Ovary (tissue), 9 donors: Measurements from ENCODE around the gene DPH6. TPM values are rescaled to one million over a fixed set of nuclear protein-coding genes. Genes with fewer than 3 reads are reported as not detected.

Experiments used
- DNase-seq, 5 donors: peaks; one replicate each; pipeline ENCODE4 v3.0.0-alpha.2; 2019 to 2020
- H3K27ac ChIP-seq, 2 donors: fragments of 200-600 bp; one replicate each; pipeline versions ENCODE4 v1.5.1 to v1.8.0; 2019 to 2022
- H3K27me3 ChIP-seq: fragments of 200-600 bp; one replicate; pipeline ENCODE4 v1.8.0; 2022
- H3K36me3 ChIP-seq: fragments of 200-600 bp; sonication (generic); one replicate; pipeline ENCODE4 v1.5.1; 2019
- H3K4me1 ChIP-seq: one replicate; pipeline ENCODE4 v1.8.1; 2013; ENCODE audit warnings: mild to moderate bottlenecking, moderate library complexity; ENCODE audit not compliant: insufficient read depth
- H3K4me3 ChIP-seq: fragments of 200-600 bp; sonication (generic); one replicate; pipeline ENCODE4 v1.5.1; 2017
- H3K9me3 ChIP-seq, 2 donors: fragments of 200-600 bp in 1 of 2; sonication (generic) in 1 of 2; one replicate each; pipeline versions ENCODE4 v1.5.1 to v1.8.1; 2013 to 2019; ENCODE audit warnings: mild to moderate bottlenecking in 1 of 2, moderate library complexity in 1 of 2
- EP300 ChIP-seq: sonication (generic); formaldehyde crosslinking; IDR thresholded peaks from one replicate; pipeline ENCODE4 v1.6.1; 2017; ENCODE audit warnings: antibody characterized with exemption
- POLR2A ChIP-seq: fragments of 450-650 bp; IDR thresholded peaks from one replicate; pipeline ENCODE4 v1.6.1; 2017; ENCODE audit warnings: antibody characterized with exemption, mild to moderate bottlenecking, moderate library complexity
- WGBS, 3 donors: extraction: QIAGEN DNeasy Blood & Tissue Kit in 1 of 3; methylation state at CpG; one replicate each; pipeline versions ENCODE4 v1.1.5 to v1.1.7; 2013 to 2017; 5-methylcytosine and 5-hydroxymethylcytosine counted together
- intact Hi-C, 4 donors: fragments of 100-400 bp; cut with DNase I; formaldehyde crosslinking; loops; one replicate each; pipeline versions ENCODE4 v1.11.0 to v1.15.1; 2022 to 2023
- polyA plus RNA-seq, 2 donors: library from polyadenylated mRNA; stranded (reverse); fragments of 200-250 nt in 1 of 2; fragments of 350-450 nt in 1 of 2; fragmentation: Illumina TruSeq in 1 of 2; extraction: RNeasy Lipid Tissue Mini Kit (QIAGEN cat#74804) in 1 of 2; gene quantifications; one replicate each; pipeline ENCODE4 v1.2.3, GENCODE V29; 2013 to 2014
- total RNA-seq, 7 donors: library from RNA; depleted of rRNA in 2 of 7; stranded (reverse); fragments of >200 nt in 2 of 7; fragmentation: NEBNext Ultra II Directional in 3 of 7; extraction: Animal tissue kit (Norgen Biotek cat#: 25700) in 3 of 7; gene quantifications; one replicate each; pipeline versions ENCODE4 v1.1.0 to v1.2.4, GENCODE V29; 2016 to 2023
- TF ChIP-seq, protein P1 (sequence below), 3 donors: fragments of 450-650 bp in 2 of 3; fragments of 200-600 bp in 1 of 3; IDR thresholded peaks; one replicate each; pipeline versions ENCODE4 v1.5.1 to v1.8.0; 2016 to 2022; ENCODE audit warnings: antibody characterized with exemption in 3 of 3, mild to moderate bottlenecking in 1 of 3
- donor health status: DM: no; HTN: no; CAD: no; lungs with moderate emphysema.
- donor health status: DM: no; HTN: no; CAD: no.
- donor health status: Bipolar disorder and iron deficiency.
- donor health status: DM: yes; HTN: yes; CAD: no.
- donor health status: DM: no; HTN: no; CAD: no.
- donor health status: DM: yes; HTN: yes; CAD: no.

The DPH6 gene
- total and polyA plus RNA-seq, 9 donors, result 9.7 to 32.1 (median 24.2) TPM

DNA sequence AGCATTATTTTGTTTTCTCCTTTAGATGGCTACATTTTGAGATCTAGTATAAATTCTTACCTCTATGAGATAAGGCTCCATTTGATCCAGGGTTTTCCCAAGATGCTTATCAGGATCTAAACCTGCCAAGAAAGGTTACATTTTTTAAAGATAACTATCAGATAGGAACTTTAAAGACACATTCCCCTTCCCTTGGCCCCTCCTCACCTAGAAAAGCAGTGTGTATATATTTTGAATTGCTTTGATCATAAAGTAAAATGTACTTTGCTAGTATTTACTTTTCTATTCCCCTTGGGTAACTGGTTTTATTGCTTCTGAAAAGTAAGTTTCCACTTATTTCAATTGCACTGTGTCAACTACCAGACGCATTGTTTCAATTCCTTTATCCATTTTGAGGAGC lies 135.2 kb downstream of the DPH6 start:
- TF ChIP-seq EP300 (no peak), POLR2A (no peak)
- TF ChIP-seq, protein P1, sequence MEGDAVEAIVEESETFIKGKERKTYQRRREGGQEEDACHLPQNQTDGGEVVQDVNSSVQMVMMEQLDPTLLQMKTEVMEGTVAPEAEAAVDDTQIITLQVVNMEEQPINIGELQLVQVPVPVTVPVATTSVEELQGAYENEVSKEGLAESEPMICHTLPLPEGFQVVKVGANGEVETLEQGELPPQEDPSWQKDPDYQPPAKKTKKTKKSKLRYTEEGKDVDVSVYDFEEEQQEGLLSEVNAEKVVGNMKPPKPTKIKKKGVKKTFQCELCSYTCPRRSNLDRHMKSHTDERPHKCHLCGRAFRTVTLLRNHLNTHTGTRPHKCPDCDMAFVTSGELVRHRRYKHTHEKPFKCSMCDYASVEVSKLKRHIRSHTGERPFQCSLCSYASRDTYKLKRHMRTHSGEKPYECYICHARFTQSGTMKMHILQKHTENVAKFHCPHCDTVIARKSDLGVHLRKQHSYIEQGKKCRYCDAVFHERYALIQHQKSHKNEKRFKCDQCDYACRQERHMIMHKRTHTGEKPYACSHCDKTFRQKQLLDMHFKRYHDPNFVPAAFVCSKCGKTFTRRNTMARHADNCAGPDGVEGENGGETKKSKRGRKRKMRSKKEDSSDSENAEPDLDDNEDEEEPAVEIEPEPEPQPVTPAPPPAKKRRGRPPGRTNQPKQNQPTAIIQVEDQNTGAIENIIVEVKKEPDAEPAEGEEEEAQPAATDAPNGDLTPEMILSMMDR (IDR thresholded peaks at IDR 0.05), result no peak
- intact Hi-C loops, result no loop called here
- Histone ChIP-seq H3K4me1 (no peaks in the 10 kb centered on the region), H3K9me3 (no peaks in the 10 kb centered on the region), H3K4me3 (no peak overlapping the region), H3K36me3 (no peaks in the 10 kb centered on the region), H3K27me3 (no peaks in the 10 kb centered on the region), H3K27ac (no peak overlapping the region)
- no peak for DNase-seq
- 96 to 99% (median 98%) methylated on average over 1 of the region's 1 CpG for WGBS, 3 donors

DNA sequence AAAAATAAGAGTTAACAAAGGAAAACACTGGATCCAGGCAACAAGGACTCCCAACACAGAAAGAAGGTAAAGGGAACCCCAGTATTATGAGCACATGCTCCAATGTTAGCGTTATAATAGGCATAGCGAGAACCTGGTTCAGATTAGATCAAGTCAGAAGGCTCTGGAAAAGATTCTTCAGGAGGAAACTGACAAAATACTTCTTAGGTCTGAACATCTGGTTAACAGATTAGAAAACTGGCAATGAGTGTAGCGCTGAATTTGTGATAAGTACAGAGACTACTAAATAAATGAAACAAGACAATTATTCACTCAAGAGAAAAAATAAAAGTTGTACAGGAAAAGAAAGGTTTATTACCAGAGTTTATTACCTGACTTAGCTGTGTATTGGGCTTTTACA lies 146.1 kb downstream of the DPH6 start:
- H3K27ac ChIP-seq, result no peak overlapping the region
- intact Hi-C loops, result loop anchor here in 1 of 4 donors (10.0 kb wide), 1 partner anchor 65 kb away; no protein-coding TSS in a partner anchor
- no peak for TF ChIP-seq EP300
- TF ChIP-seq POLR2A, result no peak
- TF ChIP-seq, protein P1 (IDR thresholded peaks at IDR 0.05), result no peak

DNA sequence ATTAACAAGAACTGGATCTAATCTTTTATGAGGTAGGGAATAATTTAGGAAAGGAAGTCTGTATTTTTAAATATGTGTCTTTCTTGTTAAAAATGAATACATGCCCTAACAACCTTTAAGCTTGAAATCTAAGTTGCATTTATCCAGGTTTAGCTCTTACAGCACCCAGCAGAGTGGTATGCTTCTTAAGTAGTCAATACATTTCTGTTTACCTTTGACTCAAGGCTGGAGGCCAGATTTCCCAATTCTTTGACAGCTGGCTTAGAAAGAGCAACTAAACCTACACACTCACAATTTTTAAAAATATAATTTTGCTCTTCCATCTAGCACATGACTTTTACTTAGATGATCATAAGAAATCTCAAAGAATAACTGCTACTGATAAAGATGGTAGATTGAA lies 148.9 kb downstream of the DPH6 start:
- Histone ChIP-seq H3K4me1 (no peaks in the 10 kb centered on the region), H3K27ac (no peak overlapping the region), H3K4me3 (no peak overlapping the region), H3K36me3 (no peaks in the 10 kb centered on the region), H3K9me3 (no peaks in the 10 kb centered on the region), H3K27me3 (no peaks in the 10 kb centered on the region)
- TF ChIP-seq POLR2A, result no peak
- TF ChIP-seq EP300, result no peak
- TF ChIP-seq, protein P1 (IDR thresholded peaks at IDR 0.05), result no peak
- DNase-seq, result no peak
- intact Hi-C loops, result loop anchor here in 1 of 4 donors (10.0 kb wide), 1 partner anchor 62 kb away; no protein-coding TSS in a partner anchor

More for the DNA sequence above, 146.1 kb downstream of the DPH6 start:
- no peaks in the 10 kb centered on the region for H3K27me3 ChIP-seq
- H3K9me3 ChIP-seq, result no peaks in the 10 kb centered on the region
- H3K36me3 ChIP-seq, result no peaks in the 10 kb centered on the region
- WGBS, 3 donors, result 51 to 57% (median 56%) methylated on average over 3 of the region's 3 CpGs
- no peak overlapping the region for H3K4me3 ChIP-seq
- DNase-seq, result no peak
- no peaks in the 10 kb centered on the region for H3K4me1 ChIP-seq

DNA sequence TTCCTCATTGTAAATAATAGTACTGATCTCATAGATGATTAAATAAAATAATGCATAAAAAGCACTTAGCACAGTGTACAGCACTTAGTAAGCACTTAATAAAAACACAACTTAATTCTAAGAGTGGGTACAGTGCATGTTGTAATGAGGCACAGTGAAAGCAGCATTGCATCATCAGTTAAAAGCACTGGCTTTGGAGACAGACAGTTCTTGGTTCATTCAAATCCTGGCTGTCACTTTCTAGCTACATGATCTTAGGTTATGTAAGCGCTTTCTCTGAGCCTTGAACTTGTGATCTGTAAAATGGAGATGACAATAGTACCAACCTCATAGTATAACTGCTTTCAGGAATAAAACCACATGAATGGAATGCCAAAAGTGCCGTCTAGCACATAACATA lies 151.5 kb downstream of the DPH6 start:
- Histone ChIP-seq H3K27me3 (no peaks in the 10 kb centered on the region), H3K9me3 (no peaks in the 10 kb centered on the region), H3K4me3 (no peak overlapping the region), H3K36me3 (no peaks in the 10 kb centered on the region), H3K27ac (no peak overlapping the region), H3K4me1 (no peaks in the 10 kb centered on the region)
- DNase-seq, result no peak
- intact Hi-C loops, result loop anchor here in 1 of 4 donors (10.0 kb wide), 1 partner anchor 60 kb away; no protein-coding TSS in a partner anchor
- TF ChIP-seq EP300, result no peak
- TF ChIP-seq POLR2A, result no peak
- TF ChIP-seq, protein P1 (IDR thresholded peaks at IDR 0.05), result no peak
- WGBS, 3 donors, result 94 to 97% (median 96%) methylated on average over 2 of the region's 2 CpGs
